Measurements from ENCODE around the gene COQ7. TPM values are rescaled to one million over a fixed set of nuclear protein-coding genes. Genes with fewer than 3 reads are reported as not detected.

The COQ7 gene
- total RNA-seq, 1 experiment from 2014 or later: 26.6 TPM

DNA sequence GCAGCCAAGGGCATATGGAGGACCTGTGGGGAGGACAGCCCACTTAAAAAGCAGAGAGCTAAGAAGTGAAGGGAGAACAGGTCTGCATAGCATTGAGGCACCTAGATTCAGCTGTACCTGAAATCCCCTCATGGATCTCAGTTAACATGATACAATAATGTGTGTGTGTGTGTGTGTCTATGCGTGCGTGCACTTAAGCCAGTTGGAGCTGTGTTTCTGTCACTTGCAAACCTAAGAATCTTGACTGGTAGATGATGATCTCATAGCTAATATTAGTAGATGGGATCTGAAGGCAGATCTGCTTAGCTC is 44.6 kb downstream of the COQ7 start:
- Histone ChIP-seq H3K79me2 (ENCODE audit: insufficient read depth, low read length) (peaks cover 43% of the 10 kb centered on the region), H3K9me2 (ENCODE audit: insufficient read depth) (no peaks in the 10 kb centered on the region), H3K9ac (ENCODE audit: low read length) (peak overlapping the region; percentile 93), H4K20me1 (ENCODE audit: insufficient read depth) (no peaks in the 10 kb centered on the region), H3K9me3 (ENCODE audit: control insufficient read depth in 1 of 2, insufficient read depth in 1 of 2, low read depth in 1 of 2, low read length in 2 of 2) (no peaks in the 10 kb centered on the region), H3K4me2 (ENCODE audit: low read length) (peak overlapping the region; percentile 99), H3K27me3 (ENCODE audit: insufficient read depth, low read length) (no peaks in the 10 kb centered on the region), H3K4me1 (ENCODE audit: control insufficient read depth in 1 of 2, insufficient read depth in 2 of 2, low read length in 2 of 2) (peaks cover 48 to 82% of the 10 kb centered on the region in 2 experiments), H3K4me3 (replicated peaks in 1 of 2; ENCODE audit: low read depth in 1 of 2, low read length in 2 of 2) (no peak overlapping the region), H3K27ac (ENCODE audit: low read depth, low read length) (0 out of 2 replicates have a peak overlapping the region, but pooled peaks have one; percentile 99), H3K36me3 (ENCODE audit: control insufficient read depth in 1 of 2, insufficient read depth in 2 of 2, low read length in 2 of 2) (peaks cover 4 to 13% of the 10 kb centered on the region in 2 experiments; a peak in 3 of 4 replicates), H2AFZ (ENCODE audit: low read depth, low read length, poor library complexity, severe bottlenecking) (no peak overlapping the region)
- CTCF ChIA-PET: interaction anchor here (0.9 kb wide), 2 partner anchors 18 to 68 kb away, joined by 3 read pairs; no protein-coding TSS in a partner anchor
- TF ChIP-seq SIN3A (IDR thresholded peaks at IDR 0.05; ENCODE audit: low read depth): no peak
- TF ChIP-seq ELF1 (IDR thresholded peaks at IDR 0.05; ENCODE audit: borderline replicate concordance, low read depth): no peak
- TF ChIP-seq POLR2A (IDR thresholded peaks at IDR 0.05; ENCODE audit: borderline replicate concordance, extremely low read depth, insufficient read depth, insufficient read length): no peak
- TF ChIP-seq, protein P1, sequence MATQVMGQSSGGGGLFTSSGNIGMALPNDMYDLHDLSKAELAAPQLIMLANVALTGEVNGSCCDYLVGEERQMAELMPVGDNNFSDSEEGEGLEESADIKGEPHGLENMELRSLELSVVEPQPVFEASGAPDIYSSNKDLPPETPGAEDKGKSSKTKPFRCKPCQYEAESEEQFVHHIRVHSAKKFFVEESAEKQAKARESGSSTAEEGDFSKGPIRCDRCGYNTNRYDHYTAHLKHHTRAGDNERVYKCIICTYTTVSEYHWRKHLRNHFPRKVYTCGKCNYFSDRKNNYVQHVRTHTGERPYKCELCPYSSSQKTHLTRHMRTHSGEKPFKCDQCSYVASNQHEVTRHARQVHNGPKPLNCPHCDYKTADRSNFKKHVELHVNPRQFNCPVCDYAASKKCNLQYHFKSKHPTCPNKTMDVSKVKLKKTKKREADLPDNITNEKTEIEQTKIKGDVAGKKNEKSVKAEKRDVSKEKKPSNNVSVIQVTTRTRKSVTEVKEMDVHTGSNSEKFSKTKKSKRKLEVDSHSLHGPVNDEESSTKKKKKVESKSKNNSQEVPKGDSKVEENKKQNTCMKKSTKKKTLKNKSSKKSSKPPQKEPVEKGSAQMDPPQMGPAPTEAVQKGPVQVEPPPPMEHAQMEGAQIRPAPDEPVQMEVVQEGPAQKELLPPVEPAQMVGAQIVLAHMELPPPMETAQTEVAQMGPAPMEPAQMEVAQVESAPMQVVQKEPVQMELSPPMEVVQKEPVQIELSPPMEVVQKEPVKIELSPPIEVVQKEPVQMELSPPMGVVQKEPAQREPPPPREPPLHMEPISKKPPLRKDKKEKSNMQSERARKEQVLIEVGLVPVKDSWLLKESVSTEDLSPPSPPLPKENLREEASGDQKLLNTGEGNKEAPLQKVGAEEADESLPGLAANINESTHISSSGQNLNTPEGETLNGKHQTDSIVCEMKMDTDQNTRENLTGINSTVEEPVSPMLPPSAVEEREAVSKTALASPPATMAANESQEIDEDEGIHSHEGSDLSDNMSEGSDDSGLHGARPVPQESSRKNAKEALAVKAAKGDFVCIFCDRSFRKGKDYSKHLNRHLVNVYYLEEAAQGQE (IDR thresholded peaks at IDR 0.05; ENCODE audit: low read depth): no peak
- no peak for TF ChIP-seq ZNF274 (IDR thresholded peaks at IDR 0.05; ENCODE audit: low read depth, low read length)
- TF ChIP-seq CBX3 (IDR thresholded peaks at IDR 0.05; ENCODE audit: low read depth): no peak
- TF ChIP-seq, protein P2, sequence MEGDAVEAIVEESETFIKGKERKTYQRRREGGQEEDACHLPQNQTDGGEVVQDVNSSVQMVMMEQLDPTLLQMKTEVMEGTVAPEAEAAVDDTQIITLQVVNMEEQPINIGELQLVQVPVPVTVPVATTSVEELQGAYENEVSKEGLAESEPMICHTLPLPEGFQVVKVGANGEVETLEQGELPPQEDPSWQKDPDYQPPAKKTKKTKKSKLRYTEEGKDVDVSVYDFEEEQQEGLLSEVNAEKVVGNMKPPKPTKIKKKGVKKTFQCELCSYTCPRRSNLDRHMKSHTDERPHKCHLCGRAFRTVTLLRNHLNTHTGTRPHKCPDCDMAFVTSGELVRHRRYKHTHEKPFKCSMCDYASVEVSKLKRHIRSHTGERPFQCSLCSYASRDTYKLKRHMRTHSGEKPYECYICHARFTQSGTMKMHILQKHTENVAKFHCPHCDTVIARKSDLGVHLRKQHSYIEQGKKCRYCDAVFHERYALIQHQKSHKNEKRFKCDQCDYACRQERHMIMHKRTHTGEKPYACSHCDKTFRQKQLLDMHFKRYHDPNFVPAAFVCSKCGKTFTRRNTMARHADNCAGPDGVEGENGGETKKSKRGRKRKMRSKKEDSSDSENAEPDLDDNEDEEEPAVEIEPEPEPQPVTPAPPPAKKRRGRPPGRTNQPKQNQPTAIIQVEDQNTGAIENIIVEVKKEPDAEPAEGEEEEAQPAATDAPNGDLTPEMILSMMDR (IDR thresholded peaks at IDR 0.05 in 2 of 3, conservative IDR thresholded peaks at IDR 0.05 in 1 of 3; ENCODE audit: borderline replicate concordance in 1 of 3, insufficient read depth in 1 of 3, low read depth in 2 of 3, low read length in 2 of 3): no peak
- no peak for TF ChIP-seq EZH2 (IDR thresholded peaks at IDR 0.05)
- no peak for TF ChIP-seq TCF7L2 (IDR thresholded peaks at IDR 0.05; ENCODE audit: borderline replicate concordance, extremely low read depth, insufficient read depth, insufficient read length)
- no peak for TF ChIP-seq YY1 (IDR thresholded peaks at IDR 0.05; ENCODE audit: extremely low read depth, insufficient replicate concordance, low read depth, low read length)
- no peak for TF ChIP-seq FOSL1 (IDR thresholded peaks at IDR 0.05; ENCODE audit: low read depth)
- TF ChIP-seq, protein P3, sequence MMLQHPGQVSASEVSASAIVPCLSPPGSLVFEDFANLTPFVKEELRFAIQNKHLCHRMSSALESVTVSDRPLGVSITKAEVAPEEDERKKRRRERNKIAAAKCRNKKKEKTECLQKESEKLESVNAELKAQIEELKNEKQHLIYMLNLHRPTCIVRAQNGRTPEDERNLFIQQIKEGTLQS (IDR thresholded peaks at IDR 0.05): no peak
- no peak for DNase-seq (ENCODE audit: low read depth, low spot score)
- intact Hi-C loops (cut with micrococcal nuclease): no loop called here
- RAD21 ChIA-PET (ENCODE audit: low non-redundant PET in 1 of 2, low total read pairs in 2 of 2, uncharacterized antibody in 2 of 2, unreplicated experiment in 2 of 2): no interaction called here
- no peak for ATAC-seq
- BruUV-seq (replicated peaks): no TSS peak
- POLR2A ChIA-PET: interaction anchor here (0.8 kb wide), 1 partner anchor 18 kb away, joined by 3 read pairs; no protein-coding TSS in a partner anchor
